ENCODE data around the gene GADD45G.

GADD45G gene

GRCh38 chr9:89628601-89629000 is 23.8 kb downstream of the GADD45G start:
- no peak for ATAC-seq
- TF ChIP-seq ZFP3 (CRISPR knock-in tag; IDR thresholded peaks at IDR 0.05) (no peak), ZNF8 (CRISPR knock-in tag; IDR thresholded peaks at IDR 0.05) (no peak), BACH2 (CRISPR knock-in tag; IDR thresholded peaks at IDR 0.05; ENCODE audit: borderline replicate concordance) (no peak), TSHZ2 (CRISPR knock-in tag; IDR thresholded peaks at IDR 0.05) (no peak), PATZ1 (CRISPR knock-in tag; IDR thresholded peaks at IDR 0.05; ENCODE audit: borderline replicate concordance) (no peak), RARB (CRISPR knock-in tag; IDR thresholded peaks at IDR 0.05) (no peak), ISL1 (CRISPR knock-in tag; IDR thresholded peaks at IDR 0.05) (no peak), TOX (CRISPR knock-in tag; IDR thresholded peaks at IDR 0.05; ENCODE audit: borderline replicate concordance) (no peak), ZC3H10 (CRISPR knock-in tag; IDR thresholded peaks at IDR 0.05) (no peak), ZFP30 (CRISPR knock-in tag; IDR thresholded peaks at IDR 0.05) (no peak), TCF4 (CRISPR knock-in tag; IDR thresholded peaks at IDR 0.05; ENCODE audit: borderline replicate concordance) (no peak), ZNF70 (CRISPR knock-in tag; IDR thresholded peaks at IDR 0.05) (no peak), SNAI2 (CRISPR knock-in tag; IDR thresholded peaks at IDR 0.05) (no peak), CSRNP3 (CRISPR knock-in tag; IDR thresholded peaks at IDR 0.05) (no peak), CREB5 (CRISPR knock-in tag; IDR thresholded peaks at IDR 0.05; ENCODE audit: low read depth) (no peak), ARNTL (CRISPR knock-in tag; IDR thresholded peaks at IDR 0.05; ENCODE audit: borderline replicate concordance, low read depth) (no peak), CSDC2 (CRISPR knock-in tag; IDR thresholded peaks at IDR 0.05) (no peak), ZNF565 (CRISPR knock-in tag; conservative IDR thresholded peaks at IDR 0.05; ENCODE audit: low read depth) (no peak)
- TF ChIP-seq, protein P1, sequence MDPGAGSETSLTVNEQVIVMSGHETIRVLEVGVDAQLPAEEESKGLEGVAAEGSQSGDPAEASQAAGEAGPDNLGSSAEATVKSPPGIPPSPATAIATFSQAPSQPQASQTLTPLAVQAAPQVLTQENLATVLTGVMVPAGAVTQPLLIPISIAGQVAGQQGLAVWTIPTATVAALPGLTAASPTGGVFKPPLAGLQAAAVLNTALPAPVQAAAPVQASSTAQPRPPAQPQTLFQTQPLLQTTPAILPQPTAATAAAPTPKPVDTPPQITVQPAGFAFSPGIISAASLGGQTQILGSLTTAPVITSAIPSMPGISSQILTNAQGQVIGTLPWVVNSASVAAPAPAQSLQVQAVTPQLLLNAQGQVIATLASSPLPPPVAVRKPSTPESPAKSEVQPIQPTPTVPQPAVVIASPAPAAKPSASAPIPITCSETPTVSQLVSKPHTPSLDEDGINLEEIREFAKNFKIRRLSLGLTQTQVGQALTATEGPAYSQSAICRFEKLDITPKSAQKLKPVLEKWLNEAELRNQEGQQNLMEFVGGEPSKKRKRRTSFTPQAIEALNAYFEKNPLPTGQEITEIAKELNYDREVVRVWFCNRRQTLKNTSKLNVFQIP (CRISPR knock-in tag; IDR thresholded peaks at IDR 0.05; ENCODE audit: borderline replicate concordance, low read depth) = no peak

DNA sequence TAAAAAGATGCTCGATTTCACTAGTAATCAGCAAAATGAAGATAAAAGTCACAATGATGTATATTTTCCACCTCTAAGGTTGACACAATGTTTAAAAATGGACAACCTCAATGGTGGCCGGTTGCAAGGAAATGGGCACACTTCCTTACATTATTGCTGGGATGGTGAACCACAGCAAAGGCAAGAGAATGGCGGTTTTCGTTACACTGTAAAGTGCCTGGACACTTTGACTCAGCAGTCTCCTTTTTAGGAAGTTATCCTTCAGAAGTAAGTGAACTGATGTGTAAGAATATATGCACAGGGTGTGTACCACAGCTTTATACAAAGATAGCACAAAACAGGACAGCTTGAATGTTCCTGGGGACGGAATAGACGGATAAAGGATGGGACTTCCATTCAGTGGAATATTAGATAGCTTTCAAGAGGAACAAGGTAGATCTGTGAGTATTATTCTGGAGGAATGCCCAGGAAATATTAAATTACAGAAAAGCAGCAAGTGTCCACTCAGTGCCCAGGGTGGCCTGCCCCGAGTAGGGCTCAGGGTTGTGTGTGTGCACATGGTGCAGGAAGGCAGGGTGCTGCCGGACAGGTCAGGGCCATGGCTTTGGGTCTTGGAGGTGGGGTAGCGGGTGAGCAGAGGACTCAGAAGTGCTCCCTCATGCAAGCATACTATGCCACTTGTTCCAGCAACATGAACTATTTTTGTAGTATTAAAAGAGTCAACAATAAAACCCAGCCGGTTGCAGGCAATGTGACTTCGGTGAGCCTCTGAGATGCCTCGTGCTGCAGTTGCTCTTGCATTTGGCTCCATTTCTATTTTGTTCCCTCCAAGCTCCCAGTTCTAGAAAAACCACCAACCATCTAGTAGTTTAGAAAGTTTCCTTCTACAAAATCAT is 24.5 kb downstream of the GADD45G start:
- no peak for TF ChIP-seq BACH2 (CRISPR knock-in tag; IDR thresholded peaks at IDR 0.05; ENCODE audit: borderline replicate concordance)
- no peak for TF ChIP-seq RARB (CRISPR knock-in tag; IDR thresholded peaks at IDR 0.05)
- no peak for TF ChIP-seq TSHZ2 (CRISPR knock-in tag; IDR thresholded peaks at IDR 0.05)
- no peak for TF ChIP-seq TCF4 (CRISPR knock-in tag; IDR thresholded peaks at IDR 0.05; ENCODE audit: borderline replicate concordance)
- no peak for TF ChIP-seq ARNTL (CRISPR knock-in tag; IDR thresholded peaks at IDR 0.05; ENCODE audit: borderline replicate concordance, low read depth)
- no peak for TF ChIP-seq ZFP30 (CRISPR knock-in tag; IDR thresholded peaks at IDR 0.05)
- TF ChIP-seq OSR1 (CRISPR knock-in tag; IDR thresholded peaks at IDR 0.05) = no peak
- TF ChIP-seq CSRNP3 (CRISPR knock-in tag; IDR thresholded peaks at IDR 0.05) = no peak
- TF ChIP-seq ZNF8 (CRISPR knock-in tag; IDR thresholded peaks at IDR 0.05) = no peak
- no peak for TF ChIP-seq ZFP3 (CRISPR knock-in tag; IDR thresholded peaks at IDR 0.05)
- no peak for TF ChIP-seq ZC3H10 (CRISPR knock-in tag; IDR thresholded peaks at IDR 0.05)
- TF ChIP-seq CREB5 (CRISPR knock-in tag; IDR thresholded peaks at IDR 0.05; ENCODE audit: low read depth) = no peak
- ATAC-seq = no peak

Data from SK-N-SH treated with all-trans-retinoic acid at 6 μM for 48 hours (cell line).